ENCODE data around the gene RASSF1. TPM values are rescaled to one million over a fixed set of nuclear protein-coding genes. Genes with fewer than 3 reads are reported as not detected.

RASSF1 gene
- total and polyA plus RNA-seq, 2 of the 13 experiments (the other 11 are each of a cell fraction or from before 2014, with no cell fraction given): 10.2 to 27.5 TPM

DNA sequence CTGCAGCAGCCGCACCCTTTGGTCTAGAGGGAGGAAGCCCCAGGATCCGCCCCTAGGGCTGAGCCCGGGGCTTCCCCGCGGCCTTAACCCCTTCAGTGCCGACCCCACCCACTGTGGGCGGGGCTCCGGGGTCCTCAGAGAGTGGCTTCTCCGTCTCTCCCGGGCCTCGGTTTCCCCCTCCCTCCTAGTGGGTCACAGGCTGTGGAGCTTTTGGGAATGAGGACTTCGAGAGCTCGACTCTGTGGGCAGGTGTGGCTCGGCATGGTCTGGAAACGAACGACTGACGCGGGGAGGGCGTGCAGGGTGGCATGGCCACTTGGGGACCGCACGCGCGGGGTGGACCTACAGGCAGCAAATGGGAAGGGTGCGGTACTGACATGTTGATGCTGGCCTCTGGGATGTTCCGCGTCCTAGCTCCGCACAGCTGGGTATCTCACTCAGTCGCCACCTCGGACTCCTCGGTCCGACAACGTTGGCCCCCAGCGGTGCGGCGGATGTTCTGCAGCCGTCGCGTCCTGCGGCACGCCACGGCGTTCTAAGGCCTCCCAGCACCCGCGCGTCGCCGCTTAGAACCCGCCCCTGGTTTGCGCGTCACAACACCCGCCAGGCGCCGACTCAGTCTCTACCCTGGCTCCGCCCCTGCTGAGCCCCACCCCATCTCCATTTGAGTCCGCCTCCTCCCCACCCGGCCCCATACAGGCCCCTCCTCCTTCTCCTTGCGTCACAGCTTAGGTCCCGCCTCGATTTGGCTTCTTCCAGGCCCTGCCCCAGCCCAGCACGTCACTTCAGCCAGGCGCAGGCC, 41.6 kb downstream of the RASSF1 start, which contains the start of the genes HYAL3 and NAA80 (continued):
- no peak; the same call in 1 of the 2 replicates for TF ChIP-seq TP53 (CRISPR knock-in tag; conservative IDR thresholded peaks at IDR 0.05)
- TF ChIP-seq ZNF484 (CRISPR knock-in tag; IDR thresholded peaks at IDR 0.05; ENCODE audit: borderline replicate concordance, low read depth): no peak; the same call in 1 of the 2 replicates
- TF ChIP-seq KDM5B (CRISPR knock-in tag; IDR thresholded peaks at IDR 0.05; ENCODE audit: borderline replicate concordance): peak; percentile 84; the same call in 1 of the 2 replicates
- peak; percentile 79 for TF ChIP-seq THAP11 (CRISPR knock-in tag; IDR thresholded peaks at IDR 0.05)
- TF ChIP-seq KLF12 (CRISPR knock-in tag; IDR thresholded peaks at IDR 0.05; ENCODE audit: borderline replicate concordance): no peak; the same call in none of the 2 replicates
- TF ChIP-seq TAF15 (IDR thresholded peaks at IDR 0.05; ENCODE audit: low read depth, low read length, poor library complexity, severe bottlenecking): peak; percentile 81
- no peak for TF ChIP-seq ZNF30 (CRISPR knock-in tag; IDR thresholded peaks at IDR 0.05)
- peak; percentile 91 for TF ChIP-seq POLR2G (IDR thresholded peaks at IDR 0.05; ENCODE audit: low read depth, low read length)
- peak; percentile 94 for TF ChIP-seq RBFOX2 (IDR thresholded peaks at IDR 0.05; ENCODE audit: low read depth, low read length)
- TF ChIP-seq, protein P1, sequence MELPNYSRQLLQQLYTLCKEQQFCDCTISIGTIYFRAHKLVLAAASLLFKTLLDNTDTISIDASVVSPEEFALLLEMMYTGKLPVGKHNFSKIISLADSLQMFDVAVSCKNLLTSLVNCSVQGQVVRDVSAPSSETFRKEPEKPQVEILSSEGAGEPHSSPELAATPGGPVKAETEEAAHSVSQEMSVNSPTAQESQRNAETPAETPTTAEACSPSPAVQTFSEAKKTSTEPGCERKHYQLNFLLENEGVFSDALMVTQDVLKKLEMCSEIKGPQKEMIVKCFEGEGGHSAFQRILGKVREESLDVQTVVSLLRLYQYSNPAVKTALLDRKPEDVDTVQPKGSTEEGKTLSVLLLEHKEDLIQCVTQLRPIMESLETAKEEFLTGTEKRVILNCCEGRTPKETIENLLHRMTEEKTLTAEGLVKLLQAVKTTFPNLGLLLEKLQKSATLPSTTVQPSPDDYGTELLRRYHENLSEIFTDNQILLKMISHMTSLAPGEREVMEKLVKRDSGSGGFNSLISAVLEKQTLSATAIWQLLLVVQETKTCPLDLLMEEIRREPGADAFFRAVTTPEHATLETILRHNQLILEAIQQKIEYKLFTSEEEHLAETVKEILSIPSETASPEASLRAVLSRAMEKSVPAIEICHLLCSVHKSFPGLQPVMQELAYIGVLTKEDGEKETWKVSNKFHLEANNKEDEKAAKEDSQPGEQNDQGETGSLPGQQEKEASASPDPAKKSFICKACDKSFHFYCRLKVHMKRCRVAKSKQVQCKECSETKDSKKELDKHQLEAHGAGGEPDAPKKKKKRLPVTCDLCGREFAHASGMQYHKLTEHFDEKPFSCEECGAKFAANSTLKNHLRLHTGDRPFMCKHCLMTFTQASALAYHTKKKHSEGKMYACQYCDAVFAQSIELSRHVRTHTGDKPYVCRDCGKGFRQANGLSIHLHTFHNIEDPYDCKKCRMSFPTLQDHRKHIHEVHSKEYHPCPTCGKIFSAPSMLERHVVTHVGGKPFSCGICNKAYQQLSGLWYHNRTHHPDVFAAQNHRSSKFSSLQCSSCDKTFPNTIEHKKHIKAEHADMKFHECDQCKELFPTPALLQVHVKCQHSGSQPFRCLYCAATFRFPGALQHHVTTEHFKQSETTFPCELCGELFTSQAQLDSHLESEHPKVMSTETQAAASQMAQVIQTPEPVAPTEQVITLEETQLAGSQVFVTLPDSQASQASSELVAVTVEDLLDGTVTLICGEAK (IDR thresholded peaks at IDR 0.05): no peak
- TF ChIP-seq, protein P1 (CRISPR knock-in tag; IDR thresholded peaks at IDR 0.05): no peak; the same call in none of the 2 replicates
- TF ChIP-seq, protein P2, sequence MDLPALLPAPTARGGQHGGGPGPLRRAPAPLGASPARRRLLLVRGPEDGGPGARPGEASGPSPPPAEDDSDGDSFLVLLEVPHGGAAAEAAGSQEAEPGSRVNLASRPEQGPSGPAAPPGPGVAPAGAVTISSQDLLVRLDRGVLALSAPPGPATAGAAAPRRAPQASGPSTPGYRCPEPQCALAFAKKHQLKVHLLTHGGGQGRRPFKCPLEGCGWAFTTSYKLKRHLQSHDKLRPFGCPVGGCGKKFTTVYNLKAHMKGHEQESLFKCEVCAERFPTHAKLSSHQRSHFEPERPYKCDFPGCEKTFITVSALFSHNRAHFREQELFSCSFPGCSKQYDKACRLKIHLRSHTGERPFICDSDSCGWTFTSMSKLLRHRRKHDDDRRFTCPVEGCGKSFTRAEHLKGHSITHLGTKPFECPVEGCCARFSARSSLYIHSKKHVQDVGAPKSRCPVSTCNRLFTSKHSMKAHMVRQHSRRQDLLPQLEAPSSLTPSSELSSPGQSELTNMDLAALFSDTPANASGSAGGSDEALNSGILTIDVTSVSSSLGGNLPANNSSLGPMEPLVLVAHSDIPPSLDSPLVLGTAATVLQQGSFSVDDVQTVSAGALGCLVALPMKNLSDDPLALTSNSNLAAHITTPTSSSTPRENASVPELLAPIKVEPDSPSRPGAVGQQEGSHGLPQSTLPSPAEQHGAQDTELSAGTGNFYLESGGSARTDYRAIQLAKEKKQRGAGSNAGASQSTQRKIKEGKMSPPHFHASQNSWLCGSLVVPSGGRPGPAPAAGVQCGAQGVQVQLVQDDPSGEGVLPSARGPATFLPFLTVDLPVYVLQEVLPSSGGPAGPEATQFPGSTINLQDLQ (CRISPR knock-in tag; IDR thresholded peaks at IDR 0.05): no peak; the same call in none of the 2 replicates
- peak; percentile 50; the same call in 1 of the 2 replicates for TF ChIP-seq ZNF501 (CRISPR knock-in tag; IDR thresholded peaks at IDR 0.05)
- TF ChIP-seq HNRNPUL1 (IDR thresholded peaks at IDR 0.05; ENCODE audit: low read depth, low read length): peak; percentile 60; the same call in 1 of the 2 replicates
- TF ChIP-seq ERF (CRISPR knock-in tag; IDR thresholded peaks at IDR 0.05): peak; percentile 77; the same call in 1 of the 2 replicates
